Spleen (tissue), 11 donors: ENCODE data around the gene PSMB7. TPM values are rescaled to one million over a fixed set of nuclear protein-coding genes. Genes with fewer than 3 reads are reported as not detected.

ENCODE experiments used
- DNase-seq: peaks from one replicate; pipeline ENCODE4 v3.0.0-alpha.2; 2020
- H3K27ac ChIP-seq, 8 donors: fragments of 200-600 bp; sonication (generic) in 7 of 8; 1 replicate in 4 of 8; 2 replicates in 4 of 8; pipeline versions ENCODE4 v1.5.0 to v1.8.0; 2016 to 2021; ENCODE audit warnings: inconsistent platforms in 4 of 8, mild to moderate bottlenecking in 4 of 8, moderate library complexity in 1 of 8
- H3K27me3 ChIP-seq, 7 donors: fragments of 200-600 bp; sonication (generic) in 6 of 7; replicated peaks in 1 of 7; 1 replicate in 4 of 7; 2 replicates in 3 of 7; pipeline versions ENCODE4 v1.5.0 to v1.8.0; 2016 to 2021; ENCODE audit warnings: inconsistent platforms in 3 of 7, mild to moderate bottlenecking in 1 of 7
- H3K36me3 ChIP-seq, 6 donors: fragments of 200-600 bp; sonication (generic) in 5 of 6; 1 replicate in 4 of 6; 2 replicates in 2 of 6; pipeline versions ENCODE4 v1.5.0 to v1.8.0; 2016 to 2021; ENCODE audit warnings: inconsistent platforms in 2 of 6
- H3K4me1 ChIP-seq, 6 donors: fragments of 200-600 bp; sonication (generic) in 5 of 6; 1 replicate in 3 of 6; 2 replicates in 3 of 6; pipeline versions ENCODE4 v1.5.0 to v1.8.0; 2016 to 2021; ENCODE audit warnings: inconsistent platforms in 3 of 6
- H3K4me3 ChIP-seq, 8 donors: fragments of 200-600 bp; sonication (generic) in 7 of 8; 1 replicate in 4 of 8; 2 replicates in 4 of 8; pipeline versions ENCODE4 v1.5.0 to v1.8.0; 2016 to 2021; ENCODE audit warnings: inconsistent platforms in 4 of 8, mild to moderate bottlenecking in 4 of 8, moderate library complexity in 2 of 8
- H3K9me3 ChIP-seq, 8 donors: fragments of 200-600 bp; sonication (generic) in 7 of 8; 1 replicate in 4 of 8; 2 replicates in 4 of 8; pipeline versions ENCODE4 v1.5.0 to v1.8.0; 2016 to 2021; ENCODE audit warnings: inconsistent platforms in 4 of 8
- POLR2AphosphoS5 ChIP-seq, 3 donors: sonication (generic); formaldehyde crosslinking; IDR thresholded peaks; one replicate each; pipeline ENCODE4 v1.5.1; 2017; ENCODE audit warnings: antibody characterized with exemption in 3 of 3
- WGBS, 5 donors: extraction: QIAGEN DNeasy Blood & Tissue Kit in 3 of 5; methylation state at CpG; one replicate each; pipeline versions ENCODE4 v1.1.5 to v1.1.7; 2013 to 2018; 5-methylcytosine and 5-hydroxymethylcytosine counted together
- intact Hi-C: fragments of 100-400 bp; cut with DNase I; formaldehyde crosslinking; loops from one replicate; pipeline ENCODE4 v1.15.0; 2023; ENCODE audit warnings: low total_unique reads
- polyA plus RNA-seq, 3 donors: library from polyadenylated mRNA; stranded (reverse); fragments of 200-250 nt; gene quantifications; one replicate each; pipeline ENCODE4 v1.2.1, GENCODE V29; 2013
- total RNA-seq, 7 donors: library from RNA; depleted of rRNA in 3 of 7; stranded (reverse); fragments of >200 nt in 3 of 7; fragmentation: NEBNext Ultra II Directional in 4 of 7; extraction: Animal tissue kit (Norgen Biotek cat#: 25700) in 4 of 7; gene quantifications; one replicate each; pipeline versions ENCODE4 v1.1.0 to v1.2.1, GENCODE V29; 2016 to 2021
- TF ChIP-seq, protein P1 (sequence below), 11 experiments: fragments of 200-600 bp in 7 of 11; fragments of 450-650 bp in 4 of 11; sonication (generic) in 4 of 11; IDR thresholded peaks in 8 of 11; conservative IDR thresholded peaks in 3 of 11; 1 replicate in 7 of 11; 2 replicates in 4 of 11; pipeline versions ENCODE4 v1.4.0 to v1.8.0; 2016 to 2021; ENCODE audit warnings: antibody characterized with exemption in 11 of 11, inconsistent platforms in 4 of 11, mild to moderate bottlenecking in 1 of 11
- donor health status: healthy with polysubstance abuse.
- donor health status: DM: no; HTN: no; CAD: no; lungs with moderate emphysema.
- donor health status: DM: no; HTN: no; CAD: no.
- donor health status: Bipolar disorder and iron deficiency.
- donor health status: healthy.
- donor health status: DM: no; HTN: no; CAD: no.
- donor health status: DM: yes; HTN: yes; CAD: no.

Gene PSMB7
- total and polyA plus RNA-seq, 10 donors = 71.3 to 143 (median 108) TPM

DNA sequence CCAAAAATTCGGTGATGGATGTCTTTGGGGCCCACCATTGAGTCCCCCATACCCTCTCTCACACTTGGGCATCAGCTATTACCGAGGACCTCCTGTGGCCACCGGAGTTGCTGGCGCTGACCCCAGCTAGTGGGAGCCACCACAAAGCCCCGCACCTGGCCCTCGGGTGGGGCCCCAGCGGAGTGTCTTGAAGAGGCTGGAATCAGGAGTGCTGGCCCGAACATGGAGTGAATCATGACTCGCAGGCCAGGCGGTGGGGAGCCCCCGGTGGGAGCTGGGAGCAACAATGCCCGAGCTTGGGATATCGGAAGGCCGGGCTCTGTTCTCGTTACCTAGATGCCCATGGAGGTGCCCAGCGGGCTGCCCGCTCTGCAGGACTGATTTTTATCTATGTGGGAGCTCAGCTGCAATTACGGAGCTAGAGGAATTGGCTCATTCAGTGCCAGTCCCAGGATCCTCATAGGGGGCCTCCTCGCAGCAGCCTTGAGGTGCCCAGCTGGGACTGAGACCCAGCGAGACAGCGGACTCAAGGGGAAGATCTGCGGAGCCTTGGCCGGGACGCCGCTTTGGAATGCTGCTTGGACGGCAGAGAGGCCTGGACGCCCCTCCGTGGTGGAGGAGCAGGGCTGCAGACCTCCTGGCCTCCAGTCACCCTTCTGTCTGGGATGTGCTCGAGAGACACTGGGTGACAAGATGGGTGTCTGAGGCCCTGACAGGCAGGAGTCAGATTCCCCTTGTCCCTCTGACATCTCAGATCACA lies 70.8 kb downstream of the PSMB7 start:
- Histone ChIP-seq H3K4me3 (no peak overlapping the region), H3K4me1 (peaks cover 0 to 12% (median 5%) of the 10 kb centered on the region in 6 donors), H3K27ac (no peak overlapping the region), H3K9me3 (no peaks in the 10 kb centered on the region), H3K36me3 (peaks cover 0 to 98% (median 70%) of the 10 kb centered on the region in 6 donors), H3K27me3 (no peaks in the 10 kb centered on the region)
- TF ChIP-seq POLR2AphosphoS5 (IDR thresholded peaks at IDR 0.05) = peak in 1 of 3 donors; percentile 60
- TF ChIP-seq, protein P1, sequence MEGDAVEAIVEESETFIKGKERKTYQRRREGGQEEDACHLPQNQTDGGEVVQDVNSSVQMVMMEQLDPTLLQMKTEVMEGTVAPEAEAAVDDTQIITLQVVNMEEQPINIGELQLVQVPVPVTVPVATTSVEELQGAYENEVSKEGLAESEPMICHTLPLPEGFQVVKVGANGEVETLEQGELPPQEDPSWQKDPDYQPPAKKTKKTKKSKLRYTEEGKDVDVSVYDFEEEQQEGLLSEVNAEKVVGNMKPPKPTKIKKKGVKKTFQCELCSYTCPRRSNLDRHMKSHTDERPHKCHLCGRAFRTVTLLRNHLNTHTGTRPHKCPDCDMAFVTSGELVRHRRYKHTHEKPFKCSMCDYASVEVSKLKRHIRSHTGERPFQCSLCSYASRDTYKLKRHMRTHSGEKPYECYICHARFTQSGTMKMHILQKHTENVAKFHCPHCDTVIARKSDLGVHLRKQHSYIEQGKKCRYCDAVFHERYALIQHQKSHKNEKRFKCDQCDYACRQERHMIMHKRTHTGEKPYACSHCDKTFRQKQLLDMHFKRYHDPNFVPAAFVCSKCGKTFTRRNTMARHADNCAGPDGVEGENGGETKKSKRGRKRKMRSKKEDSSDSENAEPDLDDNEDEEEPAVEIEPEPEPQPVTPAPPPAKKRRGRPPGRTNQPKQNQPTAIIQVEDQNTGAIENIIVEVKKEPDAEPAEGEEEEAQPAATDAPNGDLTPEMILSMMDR (IDR thresholded peaks at IDR 0.05 in 8 of 11, conservative IDR thresholded peaks at IDR 0.05 in 3 of 11) = no peak
- 91 to 95% (median 94%) methylated on average over 16 to 29 of the region's 29 CpGs for WGBS, 5 donors
- peak; percentile 61 for DNase-seq
- intact Hi-C loops = no loop called here

DNA sequence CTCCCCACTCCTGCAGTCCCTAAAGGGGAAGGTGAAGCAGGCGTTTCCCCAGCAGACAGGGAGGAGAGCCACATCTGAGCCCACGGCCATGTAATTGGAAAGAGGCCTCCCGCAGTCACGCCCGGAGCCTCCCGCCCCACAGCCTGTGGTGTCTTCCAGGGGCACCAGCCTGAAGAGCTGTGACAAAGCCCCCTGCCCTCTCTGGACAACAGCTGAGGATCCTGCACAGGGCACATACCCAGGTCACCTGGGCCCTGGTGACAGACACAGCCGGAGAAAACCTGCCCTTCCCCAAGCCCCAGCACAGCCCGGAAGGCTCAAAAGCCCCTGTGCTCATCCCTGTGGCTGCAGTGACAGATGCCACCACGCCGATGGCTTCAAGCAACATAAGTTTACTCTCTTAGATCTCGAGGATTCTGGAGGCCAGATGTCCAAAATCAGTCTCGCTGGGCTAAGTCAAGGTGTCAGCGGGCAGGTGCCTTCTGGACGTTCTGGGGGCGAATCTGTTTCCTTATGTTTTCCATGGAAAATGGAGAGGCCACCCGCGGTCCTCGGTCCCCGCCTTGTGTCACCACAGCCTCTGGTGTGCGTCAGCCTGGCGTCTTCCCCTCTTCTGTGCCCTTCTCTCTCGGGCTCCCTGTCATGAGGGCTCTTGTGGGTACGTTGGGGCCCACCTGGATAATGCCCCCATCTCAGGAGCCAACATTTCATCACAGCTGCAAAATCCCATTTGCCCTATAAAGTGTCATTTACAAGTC lies 71.5 kb downstream of the PSMB7 start:
- H3K36me3 ChIP-seq = peaks cover 0 to 97% (median 63%) of the 10 kb centered on the region in 6 donors
- intact Hi-C loops = no loop called here
- H3K4me1 ChIP-seq = peaks cover 0 to 12% (median 5%) of the 10 kb centered on the region in 6 donors
- H3K9me3 ChIP-seq = no peaks in the 10 kb centered on the region
- WGBS, 5 donors = 87 to 93% (median 88%) methylated on average over 17 to 23 of the region's 23 CpGs
- H3K27ac ChIP-seq = peak overlapping the region in 4 of 8 donors; percentile 50 to 63 (median 52)
- peak; percentile 65 for DNase-seq
- no peak overlapping the region for H3K4me3 ChIP-seq
- TF ChIP-seq, protein P1 (IDR thresholded peaks at IDR 0.05 in 8 of 11, conservative IDR thresholded peaks at IDR 0.05 in 3 of 11) = no peak
- TF ChIP-seq POLR2AphosphoS5 (IDR thresholded peaks at IDR 0.05) = peak in 1 of 3 donors; percentile 6
- H3K27me3 ChIP-seq = no peaks in the 10 kb centered on the region

DNA sequence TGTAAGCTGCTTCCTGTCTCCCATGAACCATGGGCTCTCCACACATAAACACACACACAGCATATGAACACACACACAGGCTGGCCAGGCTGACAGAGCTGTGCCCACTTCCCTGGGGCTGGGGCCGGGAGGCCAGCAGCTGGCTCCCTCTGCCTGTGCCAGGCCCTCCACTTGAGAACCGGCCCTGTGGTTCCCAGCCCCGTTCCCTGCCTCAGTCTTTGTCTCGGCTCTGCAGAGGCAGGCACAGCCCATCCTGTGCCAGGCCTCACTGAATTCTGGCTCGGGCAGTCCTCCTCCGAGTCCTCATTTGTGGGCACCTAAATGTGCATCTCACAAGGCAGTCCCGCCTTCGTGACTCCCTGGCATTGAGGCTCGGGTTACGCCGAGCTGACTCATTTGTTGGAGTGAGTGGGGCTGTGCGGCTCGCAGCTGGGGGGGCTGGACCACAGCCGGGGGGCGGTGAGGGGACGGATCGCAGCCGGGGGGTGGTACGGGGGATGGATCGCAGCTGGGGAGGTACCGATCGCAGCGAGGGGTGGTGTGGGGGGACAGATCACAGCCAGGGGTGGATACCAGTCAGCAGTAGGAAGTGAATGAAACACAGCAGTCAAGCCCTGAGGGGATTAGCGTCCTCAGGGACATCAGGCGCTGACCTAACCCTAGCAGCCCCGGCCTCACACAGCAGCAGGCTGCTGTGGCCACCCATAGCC lies 72.3 kb downstream of the PSMB7 start:
- WGBS, 5 donors = 67 to 87% (median 71%) methylated on average over 17 to 26 of the region's 26 CpGs
- intact Hi-C loops = no loop called here
- no peaks in the 10 kb centered on the region for H3K27me3 ChIP-seq
- peaks cover 0 to 2% (median under 1%) of the 10 kb centered on the region in 8 donors for H3K9me3 ChIP-seq
- no peak overlapping the region for H3K4me3 ChIP-seq
- TF ChIP-seq, protein P1 (IDR thresholded peaks at IDR 0.05 in 8 of 11, conservative IDR thresholded peaks at IDR 0.05 in 3 of 11) = no peak
- TF ChIP-seq POLR2AphosphoS5 (IDR thresholded peaks at IDR 0.05) = peak in 1 of 3 donors; percentile 4
- H3K36me3 ChIP-seq = peaks cover 0 to 97% (median 56%) of the 10 kb centered on the region in 6 donors
- H3K27ac ChIP-seq = peak overlapping the region in 4 of 8 donors; percentile 50 to 63 (median 52)
- peaks cover 0 to 12% (median 5%) of the 10 kb centered on the region in 6 donors for H3K4me1 ChIP-seq
- DNase-seq = peak; percentile 76
